ENCODE measurements around the gene TNFRSF6B. TPM values are rescaled to one million over a fixed set of nuclear protein-coding genes. Genes with fewer than 3 reads are reported as not detected.

Gene TNFRSF6B
- total RNA-seq, 1 experiment from 2014 or later: not detected

DNA sequence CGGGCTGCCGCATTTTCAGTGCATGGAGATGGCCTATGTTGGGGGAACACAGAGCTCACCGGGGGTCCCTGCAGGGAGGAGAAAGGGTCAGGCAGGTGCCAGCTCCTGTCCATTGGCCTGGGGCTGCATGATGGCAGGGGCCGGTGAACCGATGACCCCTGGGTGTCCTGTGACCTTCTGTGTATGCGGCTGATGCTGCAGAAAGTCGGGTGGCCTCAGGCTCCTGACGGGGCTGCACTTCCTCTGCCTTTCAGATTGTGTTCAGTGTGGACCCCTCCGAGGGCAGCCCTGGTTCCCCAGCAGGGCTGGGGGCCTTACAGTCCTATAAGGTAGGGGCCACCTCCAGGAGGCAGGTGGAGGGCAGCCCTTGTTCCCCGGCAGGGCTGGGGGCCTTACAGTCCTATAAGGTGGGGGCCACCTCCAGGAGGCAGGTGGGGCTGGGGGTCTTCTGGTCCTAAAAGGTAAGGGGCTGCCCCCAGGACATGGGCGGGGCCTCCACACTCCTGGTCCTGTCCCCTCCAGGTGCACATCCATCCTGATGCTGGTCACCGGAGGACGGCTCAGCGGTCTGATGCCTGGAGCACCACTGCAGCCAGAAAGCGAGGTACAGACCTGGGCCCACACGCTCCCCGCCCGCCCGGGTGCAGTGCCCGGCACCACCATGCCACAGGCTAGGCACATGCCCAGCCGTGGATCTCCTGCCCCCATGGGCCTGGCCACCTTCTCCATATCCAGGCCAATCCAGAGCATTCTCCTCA lies 11.0 kb upstream of the TNFRSF6B start:
- TF ChIP-seq TCF7L2 (IDR thresholded peaks at IDR 0.05; ENCODE audit: low read depth, low read length): no peak
- TF ChIP-seq, protein P1, sequence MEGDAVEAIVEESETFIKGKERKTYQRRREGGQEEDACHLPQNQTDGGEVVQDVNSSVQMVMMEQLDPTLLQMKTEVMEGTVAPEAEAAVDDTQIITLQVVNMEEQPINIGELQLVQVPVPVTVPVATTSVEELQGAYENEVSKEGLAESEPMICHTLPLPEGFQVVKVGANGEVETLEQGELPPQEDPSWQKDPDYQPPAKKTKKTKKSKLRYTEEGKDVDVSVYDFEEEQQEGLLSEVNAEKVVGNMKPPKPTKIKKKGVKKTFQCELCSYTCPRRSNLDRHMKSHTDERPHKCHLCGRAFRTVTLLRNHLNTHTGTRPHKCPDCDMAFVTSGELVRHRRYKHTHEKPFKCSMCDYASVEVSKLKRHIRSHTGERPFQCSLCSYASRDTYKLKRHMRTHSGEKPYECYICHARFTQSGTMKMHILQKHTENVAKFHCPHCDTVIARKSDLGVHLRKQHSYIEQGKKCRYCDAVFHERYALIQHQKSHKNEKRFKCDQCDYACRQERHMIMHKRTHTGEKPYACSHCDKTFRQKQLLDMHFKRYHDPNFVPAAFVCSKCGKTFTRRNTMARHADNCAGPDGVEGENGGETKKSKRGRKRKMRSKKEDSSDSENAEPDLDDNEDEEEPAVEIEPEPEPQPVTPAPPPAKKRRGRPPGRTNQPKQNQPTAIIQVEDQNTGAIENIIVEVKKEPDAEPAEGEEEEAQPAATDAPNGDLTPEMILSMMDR (IDR thresholded peaks at IDR 0.05): no peak
- TF ChIP-seq SIN3A (IDR thresholded peaks at IDR 0.05; ENCODE audit: borderline replicate concordance, insufficient read depth, low read depth, low read length): no peak
- TF ChIP-seq, protein P2, sequence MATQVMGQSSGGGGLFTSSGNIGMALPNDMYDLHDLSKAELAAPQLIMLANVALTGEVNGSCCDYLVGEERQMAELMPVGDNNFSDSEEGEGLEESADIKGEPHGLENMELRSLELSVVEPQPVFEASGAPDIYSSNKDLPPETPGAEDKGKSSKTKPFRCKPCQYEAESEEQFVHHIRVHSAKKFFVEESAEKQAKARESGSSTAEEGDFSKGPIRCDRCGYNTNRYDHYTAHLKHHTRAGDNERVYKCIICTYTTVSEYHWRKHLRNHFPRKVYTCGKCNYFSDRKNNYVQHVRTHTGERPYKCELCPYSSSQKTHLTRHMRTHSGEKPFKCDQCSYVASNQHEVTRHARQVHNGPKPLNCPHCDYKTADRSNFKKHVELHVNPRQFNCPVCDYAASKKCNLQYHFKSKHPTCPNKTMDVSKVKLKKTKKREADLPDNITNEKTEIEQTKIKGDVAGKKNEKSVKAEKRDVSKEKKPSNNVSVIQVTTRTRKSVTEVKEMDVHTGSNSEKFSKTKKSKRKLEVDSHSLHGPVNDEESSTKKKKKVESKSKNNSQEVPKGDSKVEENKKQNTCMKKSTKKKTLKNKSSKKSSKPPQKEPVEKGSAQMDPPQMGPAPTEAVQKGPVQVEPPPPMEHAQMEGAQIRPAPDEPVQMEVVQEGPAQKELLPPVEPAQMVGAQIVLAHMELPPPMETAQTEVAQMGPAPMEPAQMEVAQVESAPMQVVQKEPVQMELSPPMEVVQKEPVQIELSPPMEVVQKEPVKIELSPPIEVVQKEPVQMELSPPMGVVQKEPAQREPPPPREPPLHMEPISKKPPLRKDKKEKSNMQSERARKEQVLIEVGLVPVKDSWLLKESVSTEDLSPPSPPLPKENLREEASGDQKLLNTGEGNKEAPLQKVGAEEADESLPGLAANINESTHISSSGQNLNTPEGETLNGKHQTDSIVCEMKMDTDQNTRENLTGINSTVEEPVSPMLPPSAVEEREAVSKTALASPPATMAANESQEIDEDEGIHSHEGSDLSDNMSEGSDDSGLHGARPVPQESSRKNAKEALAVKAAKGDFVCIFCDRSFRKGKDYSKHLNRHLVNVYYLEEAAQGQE (IDR thresholded peaks at IDR 0.05; ENCODE audit: insufficient read depth in 1 of 2, low read depth in 2 of 2, low read length in 1 of 2): no peak
- TF ChIP-seq POLR2AphosphoS5 (IDR thresholded peaks at IDR 0.05; ENCODE audit: low read depth, low read length): no peak
- Histone ChIP-seq H3K4me3 (ENCODE audit: low read depth in 2 of 2, low read length in 2 of 2) (no peak overlapping the region), H3K9me3 (ENCODE audit: control insufficient read depth, insufficient read depth, low read depth, low read length) (no peaks in the 10 kb centered on the region), H3K27ac (ENCODE audit: low read length) (no peak overlapping the region), H3K27me3 (ENCODE audit: control insufficient read depth, insufficient read depth, low read length) (no peaks in the 10 kb centered on the region), H3K4me1 (ENCODE audit: control insufficient read depth, insufficient read depth, low read length) (peaks cover 36% of the 10 kb centered on the region), H3K36me3 (ENCODE audit: control insufficient read depth, insufficient read depth, low read length) (no peaks in the 10 kb centered on the region; the same call in 1 of the 2 replicates)
- DNase-seq (ENCODE audit: low read depth, low spot score) (no peak), ATAC-seq (no peak)
- POLR2A ChIA-PET: no interaction called here
- intact Hi-C loops (cut with micrococcal nuclease; ENCODE audit: unreplicated experiment): no loop called here
- in situ Hi-C loops (cut with HindIII; ENCODE audit: low pct_unique_long_range_greater_than_20kb, low sequenced_read_pairs): no loop called here
- CTCF ChIA-PET: no interaction called here
- no TSS peak for BruUV-seq (replicated peaks)

DNA sequence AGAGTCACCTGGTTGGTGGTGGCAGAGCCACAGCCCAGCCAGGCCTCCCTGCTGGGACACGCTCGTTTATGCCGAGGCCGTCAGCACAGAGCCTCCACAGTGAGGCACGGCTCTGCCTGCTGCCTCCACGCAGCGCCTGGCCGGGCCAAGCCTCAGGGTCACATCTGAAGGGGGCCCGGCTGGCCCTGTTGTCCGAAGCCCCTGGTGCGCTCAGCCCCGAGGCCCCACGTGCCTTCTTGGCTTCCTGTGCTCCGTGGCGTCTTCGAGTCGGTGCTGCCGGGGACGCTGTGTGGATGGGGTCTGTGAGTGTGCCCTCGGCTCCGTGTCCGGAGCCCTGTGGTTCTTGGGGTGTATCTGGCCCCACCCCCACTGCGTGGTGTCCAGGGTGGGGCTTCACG lies 10.4 kb upstream of the TNFRSF6B start:
- Histone ChIP-seq H3K27ac (ENCODE audit: low read length) (peak overlapping the region; percentile 39; the same call in 1 of the 2 replicates), H3K9me3 (ENCODE audit: control insufficient read depth, insufficient read depth, low read depth, low read length) (no peaks in the 10 kb centered on the region), H3K4me3 (ENCODE audit: low read depth in 2 of 2, low read length in 2 of 2) (no peak overlapping the region), H3K36me3 (ENCODE audit: control insufficient read depth, insufficient read depth, low read length) (no peaks in the 10 kb centered on the region), H3K4me1 (ENCODE audit: control insufficient read depth, insufficient read depth, low read length) (peaks cover 43% of the 10 kb centered on the region), H3K27me3 (ENCODE audit: control insufficient read depth, insufficient read depth, low read length) (no peaks in the 10 kb centered on the region)
- in situ Hi-C loops (cut with HindIII; ENCODE audit: low pct_unique_long_range_greater_than_20kb, low sequenced_read_pairs) (no loop called here), intact Hi-C loops (cut with micrococcal nuclease; ENCODE audit: unreplicated experiment) (no loop called here)
- TF ChIP-seq SIN3A (IDR thresholded peaks at IDR 0.05; ENCODE audit: borderline replicate concordance, insufficient read depth, low read depth, low read length) (no peak), POLR2AphosphoS5 (IDR thresholded peaks at IDR 0.05; ENCODE audit: low read depth, low read length) (no peak), TCF7L2 (IDR thresholded peaks at IDR 0.05; ENCODE audit: low read depth, low read length) (no peak)
- TF ChIP-seq, protein P2 (IDR thresholded peaks at IDR 0.05; ENCODE audit: insufficient read depth in 1 of 2, low read depth in 2 of 2, low read length in 1 of 2): no peak
- TF ChIP-seq, protein P1 (IDR thresholded peaks at IDR 0.05): no peak
- POLR2A ChIA-PET: no interaction called here
- no TSS peak for BruUV-seq (replicated peaks)
- ATAC-seq: no peak
- CTCF ChIA-PET: interaction anchor here (0.7 kb wide), 1 partner anchor 22 kb away, joined by 3 read pairs; no protein-coding TSS in a partner anchor
- DNase-seq (ENCODE audit: low read depth, low spot score): no peak

Measured in Panc1 (cell line).